ENCODE data around the gene CBFB.

The CBFB gene

GRCh38 chr16:67043420-67043819 is 14.5 kb downstream of the CBFB start:
- no peak for DNase-seq

DNA sequence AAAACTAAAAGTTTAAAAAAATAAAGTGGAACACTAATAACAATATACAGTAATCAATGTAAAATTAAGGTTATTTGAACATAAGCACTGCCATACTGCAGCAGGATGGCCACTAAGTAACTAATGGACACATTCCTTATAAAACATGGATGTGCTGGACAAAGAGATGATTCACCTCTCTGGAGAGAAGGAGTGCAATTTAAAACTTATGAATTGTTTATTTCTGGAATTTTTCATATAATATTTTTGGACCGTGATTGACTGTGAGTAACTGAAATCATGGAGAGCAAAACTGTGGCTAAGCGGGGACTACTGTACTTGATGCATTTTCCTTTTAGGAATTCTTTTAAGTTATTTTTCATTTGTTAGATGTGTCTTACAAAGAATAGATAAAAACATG is 21.8 kb downstream of the CBFB start:
- DNase-seq = no peak

- DNase-seq = no peak
These were observed 23.4 kb downstream of the CBFB start for GRCh38 chr16:67052399-67052798.

DNA sequence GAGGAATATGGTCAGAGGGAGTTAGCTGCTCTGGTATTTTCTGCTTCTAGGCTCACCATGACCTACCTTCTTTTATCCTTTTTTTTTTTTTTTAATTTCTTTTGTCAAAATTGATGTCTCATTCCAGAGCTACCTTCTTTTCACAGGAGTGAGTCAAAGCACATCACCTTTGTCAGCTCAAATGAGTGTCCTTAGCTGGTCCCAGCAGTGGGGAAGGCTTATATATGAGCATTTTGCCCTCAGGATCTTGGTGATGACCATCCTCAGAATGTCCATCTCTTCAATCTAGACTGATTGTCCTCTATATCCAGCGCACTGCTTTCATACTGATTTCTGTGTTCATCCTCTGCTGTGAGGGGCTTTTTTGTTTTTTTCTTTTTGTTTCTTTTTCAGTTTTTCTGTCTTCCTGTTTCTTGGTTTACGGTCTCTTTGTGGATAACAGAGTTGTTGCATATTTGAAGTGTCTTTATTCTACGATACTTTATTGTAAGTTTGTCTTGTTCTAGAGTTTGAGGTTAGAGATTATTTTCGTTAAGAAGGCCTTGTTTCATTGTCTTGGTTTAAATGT is 24.9 kb downstream of the CBFB start:
- no peak for DNase-seq

- no peak for DNase-seq
These were observed 26.0 kb downstream of the CBFB start for GRCh38 chr16:67054901-67055300.

DNA sequence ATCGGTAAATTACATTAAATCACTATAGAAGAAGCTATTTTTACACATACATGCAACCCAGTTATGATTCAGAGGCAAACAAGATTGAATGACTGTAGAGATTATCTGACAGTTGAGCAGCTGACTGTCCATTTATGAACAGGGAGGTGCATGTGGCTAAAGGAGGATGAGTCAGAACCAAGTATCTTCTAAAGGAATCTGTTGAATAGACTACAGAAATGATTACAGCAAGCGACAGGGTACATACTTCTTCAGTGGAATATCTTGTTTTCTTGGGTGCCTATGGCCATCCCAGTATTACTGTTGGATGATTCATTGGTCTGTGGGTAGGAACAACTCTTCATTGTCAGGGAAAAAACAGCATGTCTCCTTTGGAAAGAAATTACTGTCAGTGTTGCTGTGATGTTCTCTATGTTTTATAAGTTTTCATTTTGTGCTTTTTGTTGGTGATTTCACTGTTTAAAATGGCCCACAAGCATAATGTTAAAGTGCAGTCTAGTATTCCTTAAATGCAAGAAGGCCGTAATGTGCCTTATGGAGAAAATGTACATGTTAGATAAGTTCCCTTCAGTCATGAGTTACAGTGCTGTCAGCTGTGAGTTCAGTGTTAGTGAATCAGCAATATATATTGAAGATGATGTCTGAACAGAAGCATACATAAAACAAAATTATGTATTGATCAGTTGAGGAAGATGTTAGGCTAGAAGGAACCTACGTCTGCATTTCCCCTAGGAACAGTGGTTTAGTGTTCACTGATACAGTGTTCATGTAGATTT is 27.0 kb downstream of the CBFB start:
- no peak for DNase-seq

GRCh38 chr16:67063008-67063407 is 34.1 kb downstream of the CBFB start:
- no peak for DNase-seq

GRCh38 chr16:67068212-67068753 is 39.3 kb downstream of the CBFB start:
- DNase-seq = no peak

GRCh38 chr16:67071476-67072048 is 42.6 kb downstream of the CBFB start:
- DNase-seq = no peak

GRCh38 chr16:67075331-67075730 is 46.4 kb downstream of the CBFB start:
- DNase-seq = no peak

DNA sequence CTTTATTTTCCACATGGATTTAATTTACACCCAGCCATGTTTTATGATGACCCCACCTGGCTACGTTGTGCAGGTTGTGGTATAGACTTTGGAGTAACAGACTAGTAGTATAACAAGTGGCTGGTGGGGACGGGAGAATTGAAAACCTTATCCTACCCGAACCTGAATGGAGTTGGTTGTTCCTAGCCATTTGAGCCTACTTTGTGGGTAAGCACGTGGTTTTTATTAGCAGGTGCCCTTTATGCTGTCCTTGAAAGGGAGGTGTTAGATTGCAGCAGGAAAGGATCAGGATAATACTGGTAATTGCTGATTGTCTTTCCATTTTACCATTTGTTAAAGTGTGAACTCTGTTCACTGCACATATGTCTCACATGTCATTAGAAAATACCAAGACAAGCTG is 48.9 kb downstream of the CBFB start:
- DNase-seq = no peak

- DNase-seq = no peak
These were observed 53.2 kb downstream of the CBFB start for GRCh38 chr16:67082100-67082499.

DNA sequence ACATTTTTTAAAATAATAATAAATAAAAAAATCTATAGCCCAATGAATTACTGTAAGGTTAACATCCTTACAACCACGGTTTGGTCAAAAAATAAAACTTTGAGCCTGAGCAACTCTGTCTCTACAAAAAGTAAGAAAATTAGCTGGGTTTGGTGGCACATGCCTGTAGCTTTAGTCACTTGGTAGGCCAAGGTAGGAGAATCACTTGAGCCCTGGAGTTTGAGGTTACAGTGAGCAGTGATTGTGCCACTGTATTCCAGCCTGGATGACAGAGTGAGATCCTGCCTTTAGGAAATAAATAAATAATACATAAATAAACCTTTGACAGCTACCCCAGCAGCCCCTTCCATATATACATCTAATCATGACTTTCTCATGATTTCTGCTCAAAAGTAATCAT is 53.9 kb downstream of the CBFB start:
- no peak for DNase-seq

DNA sequence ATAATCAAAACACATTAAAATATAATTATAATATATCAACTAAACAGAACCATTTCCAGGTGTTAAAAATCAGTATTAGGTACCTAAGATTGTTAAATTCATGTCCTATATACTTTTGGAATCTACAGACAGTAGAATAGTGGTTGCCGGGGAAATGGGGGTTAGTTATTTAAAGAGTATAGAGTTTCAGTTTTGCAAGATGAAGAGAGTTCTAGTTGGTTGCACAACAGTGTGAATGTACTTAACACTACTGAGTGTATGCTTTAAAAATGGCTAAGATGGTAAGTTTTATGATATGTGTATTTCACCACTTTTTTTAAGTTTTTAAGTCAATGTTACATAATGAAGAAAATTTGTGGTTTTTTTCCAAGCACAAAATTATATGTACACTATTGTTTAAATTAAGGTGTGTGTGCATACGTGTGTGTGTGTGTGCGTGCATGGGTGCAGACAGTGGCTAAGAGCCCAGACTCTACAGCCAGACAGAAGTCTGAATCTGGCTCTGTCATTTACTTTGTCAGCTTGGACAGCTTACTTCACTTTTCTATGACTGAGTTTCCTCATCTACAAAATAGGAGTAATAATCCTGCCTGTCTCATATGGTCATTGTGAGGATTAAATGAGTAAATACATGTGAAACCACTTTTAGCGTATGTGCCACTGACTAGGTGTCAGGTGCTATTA is 55.5 kb downstream of the CBFB start:
- no peak for DNase-seq

GRCh38 chr16:67086822-67087221 is 57.9 kb downstream of the CBFB start:
- no peak for DNase-seq

- no peak for DNase-seq
These were observed 58.3 kb downstream of the CBFB start for GRCh38 chr16:67087291-67087690.

DNA sequence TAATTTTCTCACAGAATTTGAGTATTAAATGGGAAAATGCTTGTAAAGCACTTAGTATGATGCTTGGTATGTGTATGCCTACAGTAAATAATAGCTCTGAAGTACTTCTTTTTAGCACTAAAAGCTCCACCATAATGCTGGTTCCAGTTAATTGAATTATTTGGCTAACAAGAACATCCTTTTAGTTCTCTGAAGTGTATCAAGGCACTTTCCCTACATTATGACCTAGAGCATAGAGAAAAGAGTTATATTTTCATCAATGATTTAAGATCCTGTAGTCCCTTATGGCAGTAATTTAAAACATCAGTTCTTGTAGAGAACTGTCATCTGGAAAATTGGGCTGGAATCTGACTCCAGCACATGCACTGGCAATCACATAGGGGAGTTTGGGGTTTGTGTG is 58.9 kb downstream of the CBFB start:
- DNase-seq = no peak

DNA sequence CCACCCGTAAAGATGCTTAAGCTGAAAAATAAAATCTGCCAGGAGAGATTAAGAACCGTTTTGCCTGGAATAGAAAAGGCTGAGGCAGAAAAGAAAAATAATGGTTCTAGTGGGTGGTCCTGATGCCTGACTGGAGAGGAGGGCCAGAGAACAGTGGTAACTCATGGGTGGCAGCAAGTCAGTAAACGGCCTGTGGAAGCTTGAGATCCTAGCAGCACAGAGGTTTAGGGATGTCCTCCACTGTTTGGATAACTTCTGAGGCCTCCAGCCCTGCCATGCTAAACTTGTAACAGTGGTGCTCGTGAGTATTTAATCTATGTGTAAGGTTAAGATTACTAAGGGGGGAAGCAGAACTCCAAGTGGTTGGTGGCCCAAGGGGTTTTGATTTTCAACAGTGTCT is 59.6 kb downstream of the CBFB start:
- DNase-seq = no peak

GRCh38 chr16:67089101-67089500 is 60.2 kb downstream of the CBFB start:
- DNase-seq = no peak

GRCh38 chr16:67091906-67092566 is 63.1 kb downstream of the CBFB start:
- no peak for DNase-seq

GRCh38 chr16:67093098-67093726 is 64.3 kb downstream of the CBFB start:
- no peak for DNase-seq

DNA sequence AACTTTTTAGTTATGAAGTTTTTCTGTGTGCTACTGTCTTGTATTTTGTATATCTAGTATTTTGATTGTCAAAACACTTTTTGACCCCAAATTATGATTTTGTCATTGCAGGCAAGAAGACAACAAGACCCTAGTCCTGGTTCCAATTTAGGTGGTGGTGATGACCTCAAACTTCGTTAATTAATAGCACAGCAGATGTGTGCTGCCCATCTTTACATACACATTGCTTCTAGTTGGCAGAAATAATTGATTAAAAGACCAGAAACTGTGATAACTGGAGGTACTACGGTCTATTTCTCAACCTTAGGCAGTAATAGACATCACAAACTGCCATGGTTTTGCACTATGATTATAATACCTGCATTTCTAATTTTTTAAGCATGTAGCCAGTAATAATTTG is 69.7 kb downstream of the CBFB start:
- no peak for DNase-seq

Data from DMS153 (cell line).